Prostate gland (tissue), 2 donors: Measurements from ENCODE around the gene OTOA. TPM values are rescaled to one million over a fixed set of nuclear protein-coding genes. Genes with fewer than 3 reads are reported as not detected.

Experiments
- DNase-seq: peaks from one replicate; pipeline ENCODE4 v3.0.0-alpha.2; 2019; ENCODE audit warnings: low spot score
- H3K27ac ChIP-seq, 2 donors: fragments of 200-600 bp; sonication (generic); 2 replicates each; pipeline ENCODE4 v1.5.1; 2017 to 2019
- H3K27me3 ChIP-seq: fragments of 200-600 bp; sonication (generic); replicated peaks from 2 replicates; pipeline ENCODE4 v1.5.1; 2019; ENCODE audit not compliant: insufficient read depth
- H3K36me3 ChIP-seq, 2 donors: fragments of 200-600 bp; sonication (generic); 1 replicate in 1 of 2; 2 replicates in 1 of 2; pipeline versions ENCODE4 v1.5.1 to v1.8.1; 2017 to 2019
- H3K4me1 ChIP-seq: fragments of 200-600 bp; sonication (generic); replicated peaks from 2 replicates; pipeline ENCODE4 v1.5.1; 2019
- H3K4me3 ChIP-seq, 2 donors: fragments of 200-600 bp; sonication (generic); 2 replicates each; pipeline ENCODE4 v1.5.1; 2017 to 2019
- H3K9me3 ChIP-seq: fragments of 200-600 bp; sonication (generic); 2 replicates; pipeline ENCODE4 v1.5.1; 2017
- CTCF ChIP-seq, 4 experiments: fragments of 200-600 bp in 2 of 4; fragments of 450-650 bp in 2 of 4; sonication (generic) in 2 of 4; IDR thresholded peaks; 1 replicate in 3 of 4; 2 replicates in 1 of 4; pipeline ENCODE4 v1.5.1; 2016 to 2019; ENCODE audit warnings: antibody characterized with exemption in 4 of 4, mild to moderate bottlenecking in 2 of 4, moderate library complexity in 2 of 4
- POLR2A ChIP-seq: fragments of 450-650 bp; IDR thresholded peaks from one replicate; pipeline ENCODE4 v1.6.1; 2016; ENCODE audit warnings: antibody characterized with exemption, mild to moderate bottlenecking
- POLR2AphosphoS5 ChIP-seq: sonication (generic); formaldehyde crosslinking; IDR thresholded peaks from one replicate; pipeline ENCODE4 v1.6.1; 2017; ENCODE audit warnings: antibody characterized with exemption
- WGBS: methylation state at CpG from one replicate; pipeline ENCODE4 v1.1.5; 2018; 5-methylcytosine and 5-hydroxymethylcytosine counted together
- intact Hi-C: fragments of 100-400 bp; cut with DNase I; formaldehyde crosslinking; loops from one replicate; pipeline ENCODE4 v1.14.2; 2022
- total RNA-seq, 2 donors: library from RNA; depleted of rRNA; stranded (reverse); fragments of >200 nt; gene quantifications; one replicate each; pipeline ENCODE4 v1.1.0, GENCODE V29; 2016

Gene OTOA
- total RNA-seq, result under 1 TPM; 0.68 TPM

DNA sequence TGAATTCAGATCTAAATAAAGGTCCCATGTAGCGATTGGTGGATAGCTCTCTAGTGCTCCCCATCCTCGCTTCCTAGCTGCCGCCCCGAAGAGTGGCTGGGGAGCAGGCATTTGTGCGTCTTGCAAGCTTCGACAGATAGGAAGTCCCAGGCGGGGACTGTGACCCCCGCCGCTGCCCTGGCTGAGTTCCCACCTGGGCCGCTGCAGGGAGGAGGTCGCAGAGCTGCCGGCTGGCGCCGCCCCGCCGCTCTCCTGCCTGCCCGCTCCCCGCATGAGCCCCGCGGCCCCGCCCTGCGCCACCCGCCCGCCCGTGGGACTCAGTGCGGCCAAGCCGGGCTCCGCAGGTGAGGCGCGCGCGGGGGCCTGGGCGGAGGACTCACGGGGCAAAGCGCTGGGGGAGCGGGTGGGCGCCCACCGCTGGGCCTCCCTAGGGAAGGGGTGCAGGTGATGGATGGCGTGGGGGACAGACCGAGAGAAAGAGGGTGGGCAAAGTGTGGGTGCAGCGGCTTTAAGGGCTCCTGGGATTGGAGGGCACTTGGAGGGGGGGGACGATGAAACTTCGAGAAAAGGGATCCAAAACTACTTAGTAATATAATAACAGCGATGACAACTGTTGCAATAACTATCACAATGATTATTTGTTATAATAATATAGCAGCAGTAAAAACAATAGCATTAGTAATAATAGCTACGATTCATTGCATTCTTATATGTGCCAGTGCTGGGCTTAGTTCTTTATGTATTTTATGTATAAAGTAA, at the start of gene OTOA:
OTOA (plus strand) TSS at position 80 of the 759 bp plus-strand sequence. CDS start 14,547 bp downstream, outside the sequence.
- TF ChIP-seq CTCF (IDR thresholded peaks at IDR 0.05) (no peak), POLR2AphosphoS5 (no peak), POLR2A (no peak)
- no peak for DNase-seq
- Histone ChIP-seq H3K4me1 (no peaks in the 10 kb centered on the region), H3K4me3 (peak within 1 kb of the TSS; percentile 17 to 23), H3K27me3 (no peaks in the 10 kb centered on the region), H3K27ac (no peak within 1 kb of the TSS), H3K36me3 (no peaks in the 10 kb centered on the region), H3K9me3 (no peaks in the 10 kb centered on the region)
- intact Hi-C loops, result no loop called here
- 14% methylated on average over 26 of the region's 45 CpGs for WGBS

- intact Hi-C loops, result no loop called here
- Histone ChIP-seq H3K9me3 (no peaks in the 10 kb centered on the region), H3K27me3 (no peaks in the 10 kb centered on the region), H3K27ac (no peak overlapping the region), H3K4me3 (no peak overlapping the region), H3K36me3 (no peaks in the 10 kb centered on the region), H3K4me1 (no peaks in the 10 kb centered on the region)
- 94% methylated on average over 3 of the region's 3 CpGs for WGBS
- no peak for TF ChIP-seq POLR2AphosphoS5
- TF ChIP-seq CTCF (IDR thresholded peaks at IDR 0.05), result no peak
- DNase-seq, result no peak
These were observed 48.9 kb upstream of the OTOA start for GRCh38 chr16:21614896-21615295.

DNA sequence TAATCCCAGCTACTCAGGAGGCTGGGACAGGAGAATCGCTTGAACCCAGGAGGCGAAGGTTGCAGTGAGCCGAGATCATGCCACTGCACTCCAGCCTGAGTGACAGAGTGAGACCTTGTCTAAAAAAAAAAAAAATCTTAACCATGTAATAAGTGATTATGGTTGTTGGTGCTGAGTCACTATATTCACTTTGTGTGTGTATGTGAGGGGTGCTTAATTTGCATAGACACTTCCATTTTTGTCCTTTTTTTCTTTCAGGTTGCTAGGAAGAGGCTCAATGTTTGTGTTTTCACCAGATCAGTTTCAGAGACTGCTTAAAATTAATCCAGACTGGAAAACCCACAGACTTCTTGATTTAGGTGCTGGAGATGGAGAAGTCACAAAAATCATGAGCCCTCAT, 46.2 kb upstream of the OTOA start:
- H3K4me1 ChIP-seq, result no peaks in the 10 kb centered on the region
- WGBS, result 95% methylated on average over 3 of the region's 3 CpGs
- H3K27ac ChIP-seq, result no peak overlapping the region
- H3K36me3 ChIP-seq, result no peaks in the 10 kb centered on the region
- TF ChIP-seq POLR2AphosphoS5 (no peak), POLR2A (no peak), CTCF (IDR thresholded peaks at IDR 0.05) (no peak)
- H3K4me3 ChIP-seq, result no peak overlapping the region
- no peaks in the 10 kb centered on the region for H3K9me3 ChIP-seq
- H3K27me3 ChIP-seq, result no peaks in the 10 kb centered on the region
- DNase-seq, result no peak
- intact Hi-C loops, result no loop called here

DNA sequence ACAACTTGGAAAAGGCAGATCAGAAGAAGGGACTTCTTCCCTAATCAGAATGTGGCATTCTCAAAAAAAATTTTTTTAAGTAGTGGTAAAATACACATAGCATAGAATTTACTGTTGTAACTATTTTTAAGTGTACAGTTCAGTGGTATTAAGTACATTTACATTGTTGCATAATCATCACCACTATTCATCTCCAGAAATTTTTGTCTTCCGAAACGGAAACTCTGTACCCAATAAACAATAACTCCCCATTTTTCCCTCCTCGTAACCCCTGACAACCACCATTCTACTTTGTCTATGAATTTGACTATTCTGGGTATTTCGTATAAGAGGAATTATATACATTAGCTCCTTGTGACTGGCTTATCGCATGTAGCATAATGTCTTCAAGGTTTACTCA, 45.5 kb upstream of the OTOA start:
- no peak overlapping the region for H3K27ac ChIP-seq
- no peaks in the 10 kb centered on the region for H3K9me3 ChIP-seq
- H3K27me3 ChIP-seq, result no peaks in the 10 kb centered on the region
- DNase-seq, result no peak
- intact Hi-C loops, result no loop called here
- WGBS, result 95% methylated on average over 5 of the region's 5 CpGs
- H3K4me3 ChIP-seq, result no peak overlapping the region
- TF ChIP-seq CTCF (IDR thresholded peaks at IDR 0.05) (no peak), POLR2AphosphoS5 (no peak), POLR2A (no peak)
- H3K36me3 ChIP-seq, result no peaks in the 10 kb centered on the region
- H3K4me1 ChIP-seq, result no peaks in the 10 kb centered on the region

DNA sequence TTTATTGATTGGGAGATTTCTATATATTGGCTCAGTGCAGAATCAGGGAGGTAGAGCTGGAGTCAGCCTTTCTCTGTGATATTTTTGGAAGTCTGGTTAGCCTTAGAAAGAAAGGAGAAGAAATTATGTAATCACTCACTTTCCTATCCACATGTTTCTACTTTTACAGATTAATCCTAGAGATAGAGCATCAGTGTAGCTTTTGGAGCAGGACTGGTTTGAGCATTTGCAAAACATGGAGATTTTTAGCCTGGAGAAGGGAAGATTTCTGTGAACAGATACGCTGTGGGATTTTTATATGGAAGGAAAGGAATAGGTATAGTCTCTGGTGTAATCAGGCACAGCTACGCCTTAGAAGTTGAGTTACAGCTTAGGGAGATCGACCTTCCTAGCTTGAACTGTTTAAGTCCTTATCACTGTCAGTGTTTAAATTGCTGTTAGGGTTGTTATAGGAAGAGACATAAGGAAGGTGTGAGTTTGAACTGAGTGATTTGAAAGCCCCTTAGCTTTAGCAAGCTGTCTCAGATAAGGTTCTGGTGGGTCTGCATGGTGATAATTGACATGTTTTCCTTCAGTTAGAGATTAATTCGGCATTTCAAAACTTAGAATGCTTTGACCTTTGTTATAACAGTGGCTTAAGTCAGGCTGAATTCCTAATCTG, 43.9 kb upstream of the OTOA start:
- Histone ChIP-seq H3K27me3 (no peaks in the 10 kb centered on the region), H3K4me1 (no peaks in the 10 kb centered on the region), H3K36me3 (no peaks in the 10 kb centered on the region), H3K27ac (no peak overlapping the region), H3K9me3 (no peaks in the 10 kb centered on the region), H3K4me3 (no peak overlapping the region)
- DNase-seq, result no peak
- 89% methylated on average over 4 of the region's 4 CpGs for WGBS
- TF ChIP-seq POLR2AphosphoS5 (no peak), CTCF (IDR thresholded peaks at IDR 0.05) (no peak), POLR2A (no peak)
- intact Hi-C loops, result no loop called here
